GM18502 (cell line): ENCODE measurements around the gene DRAM1.

ENCODE experiments used
- ATAC-seq: cut with Tn5 transposase; IDR thresholded peaks from one replicate; pipeline ENCODE4 v1.9.1; 2021; ENCODE audit warnings: mild to moderate bottlenecking; ENCODE audit not compliant: unreplicated experiment, poor library complexity

Gene DRAM1

DNA sequence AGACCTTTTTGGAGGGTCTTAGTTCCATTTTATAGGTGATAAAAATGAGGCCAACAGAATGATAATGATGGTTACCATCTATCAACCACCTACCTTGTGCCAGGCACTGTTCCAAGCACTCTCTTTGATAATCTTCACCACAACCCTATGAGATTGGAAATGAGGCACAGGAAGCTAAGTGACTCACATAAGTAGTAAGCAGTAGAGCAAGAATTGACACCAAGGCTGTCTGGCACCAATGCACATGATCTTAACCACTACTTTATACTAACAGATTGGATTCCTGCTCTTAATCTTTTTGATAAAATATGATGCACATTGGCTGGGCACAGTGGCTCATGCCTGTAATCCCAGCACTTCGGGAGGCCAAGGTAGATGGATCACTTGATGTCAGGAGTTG lies 91.4 kb downstream of the DRAM1 start:
- no peak for ATAC-seq
